ENCODE results near the gene PDE7B. TPM values are rescaled to one million over a fixed set of nuclear protein-coding genes. Genes with fewer than 3 reads are reported as not detected.
"Not testable (repeated sequence)": the region's sequence is repeated elsewhere in the genome, so short reads cannot be mapped to it uniquely, and the experiment has no call there.

Gene PDE7B
- total RNA-seq, 1 experiment from 2014 or later: 27.1 TPM

DNA sequence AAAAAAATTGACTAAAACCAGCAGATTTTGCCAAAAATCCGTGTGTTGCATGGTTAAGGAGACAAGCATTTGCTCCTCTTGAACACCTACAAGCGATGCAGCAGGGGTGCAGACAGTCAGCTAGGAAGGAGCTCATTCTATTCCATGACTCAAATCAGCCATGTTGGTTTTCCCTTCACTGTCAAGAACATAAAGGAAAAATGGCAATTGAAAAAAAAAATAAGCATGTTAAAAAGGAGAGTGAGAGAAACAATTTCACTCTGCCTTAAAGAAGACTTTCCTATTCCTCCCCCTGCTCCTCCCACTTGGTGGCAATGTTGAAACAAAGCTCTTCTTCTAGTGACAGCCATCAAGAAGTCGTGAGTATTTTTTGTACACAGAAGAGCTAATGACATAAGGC lies 283.2 kb downstream of the PDE7B start:
- DNase-seq (ENCODE audit: extremely low read depth, low read depth): no peak

DNA sequence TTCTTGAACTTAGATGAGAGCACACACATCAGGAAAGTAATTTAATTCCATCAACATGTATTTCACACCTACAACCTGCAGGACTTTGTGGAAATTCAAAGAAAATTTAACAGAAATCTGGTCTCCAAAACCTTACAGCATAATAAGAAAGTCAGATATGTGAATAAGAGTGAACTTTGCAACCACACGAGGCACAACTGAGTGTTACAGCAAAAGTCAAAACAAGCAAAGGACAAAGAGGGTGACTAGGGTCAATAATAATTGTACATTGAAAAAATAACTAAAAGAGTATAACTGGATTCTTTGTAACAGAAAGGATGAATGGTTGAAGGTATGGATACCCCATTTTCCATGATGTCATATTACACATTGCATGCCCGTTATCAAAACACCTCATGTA lies 284.8 kb downstream of the PDE7B start:
- DNase-seq (ENCODE audit: extremely low read depth, low read depth): no peak

DNA sequence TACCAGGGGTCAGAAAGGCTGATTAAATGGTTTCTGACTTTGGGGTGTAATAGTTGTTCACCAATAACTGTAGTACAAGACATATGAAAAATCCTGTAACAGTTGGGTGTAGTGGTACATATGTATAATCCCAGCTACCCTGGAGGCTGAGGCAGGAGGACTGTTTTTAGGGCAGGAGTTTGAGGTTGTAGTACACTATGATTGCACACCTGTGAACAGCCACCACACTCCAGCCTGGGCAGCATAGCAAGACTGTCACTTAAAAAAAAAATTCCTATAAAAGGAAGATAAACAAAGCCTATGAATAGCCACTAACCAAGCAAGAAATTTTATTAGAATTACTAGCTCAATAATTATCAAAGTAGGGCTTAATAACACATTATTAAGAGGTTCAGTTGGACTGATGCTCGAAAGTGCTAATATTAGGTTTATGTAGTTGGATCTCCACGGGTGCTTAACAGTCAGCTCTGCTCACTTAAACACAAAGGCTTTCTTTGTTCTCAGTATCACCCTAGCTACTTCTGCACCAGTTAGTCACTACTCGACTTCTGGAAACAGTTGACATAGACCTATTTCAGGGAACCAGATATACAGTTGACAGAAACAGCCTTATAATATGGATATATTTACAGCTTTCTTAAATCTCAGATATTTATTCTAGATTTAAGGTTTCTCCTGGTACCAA lies 285.6 kb downstream of the PDE7B start:
- DNase-seq (ENCODE audit: extremely low read depth, low read depth): no peak

DNA sequence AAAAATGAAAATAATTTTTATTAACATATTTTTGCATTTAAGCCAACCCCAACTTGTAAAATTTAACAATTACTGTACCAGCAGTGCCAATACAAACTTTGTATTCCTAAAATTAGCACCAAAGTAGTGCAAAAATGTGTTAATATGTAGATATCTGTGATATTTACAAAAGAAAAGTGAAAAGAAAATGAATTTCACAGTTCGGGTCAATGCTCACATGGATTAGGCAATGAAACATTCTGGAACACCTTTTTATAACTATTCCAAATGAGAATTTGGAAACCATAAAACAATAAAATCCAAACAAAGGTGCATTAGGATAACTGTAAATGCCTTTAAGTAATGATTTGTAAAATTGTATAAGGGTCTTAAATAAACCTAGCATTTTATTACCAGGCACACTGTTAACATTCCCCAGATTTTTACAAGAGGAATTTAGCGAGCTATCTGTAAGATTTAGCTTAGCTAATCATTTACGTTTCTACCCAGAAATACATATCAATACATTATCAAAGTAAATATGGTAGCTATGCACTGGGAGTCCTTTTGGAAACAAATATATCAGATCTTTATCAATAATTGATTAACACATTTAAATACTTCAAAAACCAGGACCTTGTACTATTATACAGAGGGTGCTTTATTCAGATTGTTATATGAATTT lies 286.4 kb downstream of the PDE7B start:
- DNase-seq (ENCODE audit: extremely low read depth, low read depth): no peak

DNA sequence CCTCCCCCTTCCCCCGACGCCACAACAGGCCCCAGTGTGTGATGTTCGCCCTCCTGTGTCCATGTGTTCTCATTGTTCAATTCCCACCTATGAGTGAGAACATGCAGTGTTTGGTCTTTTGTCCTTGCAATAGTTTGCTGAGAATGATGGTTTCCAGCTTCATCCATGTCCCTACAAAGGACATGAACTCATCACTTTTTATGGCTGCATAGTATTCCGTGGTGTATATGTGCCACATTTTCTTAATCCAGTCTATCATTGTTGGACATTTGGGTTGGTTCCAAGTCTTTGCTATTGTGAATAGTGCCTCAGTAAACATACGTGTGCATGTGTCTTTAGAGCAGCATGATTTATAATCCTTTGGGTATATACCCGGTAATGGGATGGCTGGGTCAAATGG lies 287.6 kb downstream of the PDE7B start:
- not testable (repeated sequence) for DNase-seq (ENCODE audit: extremely low read depth, low read depth)

DNA sequence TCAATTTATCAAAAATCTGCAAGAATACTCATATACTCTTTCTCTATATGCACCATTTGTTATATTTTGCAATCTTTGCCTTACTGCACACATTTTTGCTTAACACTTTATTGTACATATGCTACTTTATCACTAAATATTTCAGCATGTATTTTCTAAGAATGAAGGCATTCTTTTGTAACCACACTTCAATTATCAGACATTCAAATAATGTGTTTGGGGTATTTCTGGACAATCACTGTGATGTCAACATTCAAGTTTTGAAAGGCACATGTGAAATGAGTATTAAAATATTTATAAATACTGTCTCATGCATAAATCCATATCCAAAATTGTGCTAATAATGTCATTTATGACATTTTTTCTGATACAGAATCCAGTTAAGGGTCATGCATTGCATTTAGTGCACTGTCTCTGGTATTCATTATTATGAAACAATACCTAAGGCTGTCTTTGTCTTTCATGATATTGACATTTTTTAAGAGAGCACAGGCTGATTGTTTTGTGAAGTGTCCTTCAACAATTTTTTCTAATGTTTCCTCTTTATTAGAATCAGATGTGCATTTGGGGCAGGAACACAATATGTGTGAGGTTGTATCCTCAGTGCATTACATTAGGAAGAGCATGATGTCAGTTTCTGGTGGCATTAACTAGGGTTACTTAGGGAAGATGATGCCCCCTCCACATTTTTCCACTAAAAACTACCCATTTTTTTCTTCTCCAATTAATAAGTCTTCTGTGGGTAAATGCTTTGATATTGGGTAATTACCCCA lies 292.9 kb downstream of the PDE7B start:
- DNase-seq (ENCODE audit: extremely low read depth, low read depth): no peak

DNA sequence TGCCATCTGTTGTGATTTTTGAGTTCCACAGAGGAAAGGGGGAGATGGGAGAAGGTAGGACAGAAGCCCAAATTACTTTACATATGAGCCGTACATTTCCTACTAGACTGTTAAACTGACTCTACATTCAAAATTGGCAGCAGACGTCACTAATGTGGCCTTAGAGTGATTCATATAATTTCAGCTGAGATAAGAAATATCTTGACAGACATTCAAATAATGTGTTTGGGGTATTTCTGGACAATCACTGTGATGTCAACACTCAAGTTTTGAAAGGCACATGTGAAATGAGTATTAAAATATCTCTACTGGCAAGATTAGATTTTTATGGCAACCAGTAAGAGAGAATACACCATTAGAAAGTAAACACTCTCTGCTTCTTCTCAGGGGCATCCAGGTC lies 294.6 kb downstream of the PDE7B start:
- no peak for DNase-seq (ENCODE audit: extremely low read depth, low read depth)

DNA sequence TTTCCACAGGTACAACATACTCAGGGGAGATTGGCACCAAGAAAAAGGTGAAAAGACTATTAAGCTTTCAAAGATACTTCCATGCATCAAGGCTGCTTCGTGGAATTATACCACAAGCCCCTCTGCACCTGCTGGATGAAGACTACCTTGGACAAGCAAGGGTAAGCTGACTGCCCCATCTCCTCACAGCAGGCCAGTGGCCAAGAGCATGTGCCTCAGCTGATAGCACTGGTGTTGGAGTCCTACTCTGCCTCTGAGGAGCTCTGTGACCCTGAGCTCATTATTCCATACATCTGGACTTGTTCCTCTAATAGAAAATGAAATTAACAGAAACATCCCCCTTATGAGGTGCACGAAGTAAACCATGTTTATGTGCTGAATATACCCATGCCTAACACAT lies 295.8 kb downstream of the PDE7B start:
- no peak for DNase-seq (ENCODE audit: extremely low read depth, low read depth)

DNA sequence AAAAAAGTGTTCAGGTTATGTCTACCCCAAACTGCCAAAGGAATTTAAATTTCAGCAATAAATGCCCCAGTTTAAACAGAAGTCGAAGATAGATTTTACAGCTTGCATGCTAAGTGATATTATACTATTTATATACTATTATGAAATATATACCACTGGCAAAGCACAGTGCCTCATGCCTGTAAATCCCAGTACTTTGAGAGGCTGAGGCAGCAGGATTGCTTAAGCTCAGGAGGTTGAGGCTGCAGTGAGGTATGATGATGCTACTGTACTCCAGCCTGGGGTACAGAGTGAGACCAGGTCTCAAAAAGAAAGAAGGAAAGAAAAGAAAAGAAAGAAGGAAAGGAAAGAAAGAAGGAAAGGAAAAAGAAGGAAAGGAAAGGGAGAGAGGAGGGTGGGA lies 296.6 kb downstream of the PDE7B start:
- no peak for DNase-seq (ENCODE audit: extremely low read depth, low read depth)

DNA sequence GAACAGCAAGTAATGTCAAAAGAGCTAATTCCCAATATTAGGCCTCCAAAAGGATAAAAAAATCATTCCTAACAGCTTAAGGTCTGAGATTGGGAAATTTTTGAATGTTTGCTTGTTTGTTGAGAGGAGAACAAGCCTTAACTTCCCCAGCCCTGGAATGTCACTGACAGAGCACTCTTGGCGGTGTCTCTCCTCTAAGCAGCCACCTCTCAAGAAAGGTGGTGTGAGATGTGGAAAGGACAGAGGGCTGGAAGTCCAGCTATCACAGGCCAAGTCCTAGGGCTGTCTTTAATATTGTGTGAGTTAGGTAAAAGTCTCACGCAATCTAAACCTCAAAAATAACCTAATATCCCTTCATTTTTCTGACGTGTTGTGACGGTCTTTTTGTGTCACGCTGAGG lies 297.0 kb downstream of the PDE7B start:
- no peak for DNase-seq (ENCODE audit: extremely low read depth, low read depth)

DNA sequence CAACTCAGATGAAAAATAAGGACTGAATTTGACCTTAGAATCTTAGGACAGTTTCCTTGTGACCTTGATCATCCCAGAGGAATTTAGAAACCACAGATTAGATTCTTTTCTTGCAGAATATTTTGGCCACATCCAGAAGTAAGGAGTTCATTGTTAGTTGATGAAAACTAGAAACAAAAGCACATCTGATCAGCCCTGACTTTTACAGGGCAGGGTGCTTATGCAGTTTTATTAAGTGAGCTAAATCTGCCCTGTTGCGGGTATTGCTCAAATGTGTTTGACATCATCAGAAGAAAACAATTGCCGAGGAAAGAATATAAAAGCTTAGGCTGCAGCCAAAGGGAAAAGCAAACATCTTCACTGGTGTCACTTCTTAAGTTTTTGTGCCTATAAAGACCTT lies 297.8 kb downstream of the PDE7B start:
- DNase-seq (ENCODE audit: extremely low read depth, low read depth): no peak

DNA sequence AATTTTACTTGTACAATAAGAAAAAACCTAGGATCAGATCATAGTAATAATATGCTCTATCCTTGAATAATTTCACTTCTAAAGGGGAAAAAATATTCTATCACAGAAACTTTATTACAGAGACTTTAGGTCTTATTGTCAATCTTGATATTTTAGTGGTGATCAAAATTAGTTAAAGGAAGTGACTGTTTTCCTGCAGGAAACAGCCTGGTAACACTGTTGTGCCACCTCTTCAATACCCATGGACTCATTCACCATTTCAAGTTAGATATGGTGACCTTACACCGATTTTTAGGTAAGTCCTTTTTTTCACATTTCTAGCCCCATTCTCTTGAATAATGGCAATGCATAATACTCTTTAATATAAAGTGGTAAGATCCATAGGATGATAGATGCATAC lies 299.5 kb downstream of the PDE7B start:
- no peak for DNase-seq (ENCODE audit: extremely low read depth, low read depth)

DNA sequence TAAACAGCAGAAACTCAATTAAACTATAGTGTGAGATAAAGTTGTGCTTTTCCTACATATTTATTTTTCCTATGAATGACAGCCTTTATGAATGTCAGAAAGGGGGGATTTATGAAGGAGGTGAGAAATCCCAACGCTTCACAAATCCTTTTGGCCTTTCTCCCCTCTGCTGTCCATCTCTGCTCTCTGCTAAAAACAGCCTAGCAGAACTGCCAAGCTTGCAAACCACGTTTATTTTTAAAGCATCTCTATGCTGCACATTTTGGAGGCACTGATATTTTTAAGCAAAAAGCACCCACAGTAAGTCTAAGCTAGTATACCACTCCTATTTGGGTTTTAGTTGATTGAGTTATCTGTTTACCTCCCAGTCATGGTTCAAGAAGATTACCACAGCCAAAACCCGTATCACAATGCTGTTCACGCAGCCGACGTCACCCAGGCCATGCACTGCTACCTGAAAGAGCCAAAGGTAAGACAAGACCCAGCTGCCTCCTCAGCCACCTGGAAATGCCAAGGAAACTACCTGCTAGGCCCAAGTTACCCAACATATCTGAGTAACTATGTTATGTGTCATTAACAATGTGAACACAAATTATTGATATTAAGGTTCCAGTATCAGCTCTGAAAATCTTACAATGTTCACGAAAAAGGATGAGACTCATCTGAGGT lies 302.3 kb downstream of the PDE7B start:
- DNase-seq (ENCODE audit: extremely low read depth, low read depth): no peak

DNA sequence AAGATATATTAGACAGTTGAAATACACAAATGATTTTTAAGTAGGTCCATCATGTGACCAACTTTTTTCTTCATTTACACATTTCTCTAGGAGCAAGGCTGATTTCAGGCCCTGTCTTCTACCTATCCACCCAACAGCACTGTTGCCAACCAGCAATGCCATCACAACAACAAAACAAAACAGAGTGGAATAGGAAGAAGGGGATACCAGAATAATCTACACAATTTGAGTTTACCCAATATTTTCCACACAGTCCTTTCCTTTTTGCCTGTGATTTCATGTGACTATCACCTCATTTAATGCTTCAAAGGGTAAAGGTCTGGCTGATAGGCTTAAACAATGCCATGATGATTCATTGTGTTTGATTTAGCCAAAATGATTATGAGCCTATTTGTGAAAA lies 303.7 kb downstream of the PDE7B start:
- DNase-seq (ENCODE audit: extremely low read depth, low read depth): no peak

DNA sequence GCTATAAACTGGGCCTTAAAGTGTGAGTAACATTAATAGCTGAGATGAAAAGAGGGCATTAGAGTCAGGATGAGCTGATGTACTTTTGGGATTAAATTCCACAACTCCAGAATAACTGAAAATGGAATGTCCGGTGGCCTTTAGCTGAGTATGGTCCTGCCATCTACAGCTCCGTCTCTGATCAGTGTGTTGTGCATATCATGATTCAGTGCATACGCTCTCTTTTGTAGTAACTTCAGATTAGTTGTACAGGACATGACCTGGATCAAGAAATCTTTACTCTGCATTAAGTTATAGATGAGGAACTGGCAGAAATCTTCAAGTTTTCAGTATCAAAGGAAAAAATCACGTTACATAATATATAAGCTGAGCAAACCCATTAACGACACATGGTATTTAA lies 306.2 kb downstream of the PDE7B start:
- DNase-seq (ENCODE audit: extremely low read depth, low read depth): no peak

DNA sequence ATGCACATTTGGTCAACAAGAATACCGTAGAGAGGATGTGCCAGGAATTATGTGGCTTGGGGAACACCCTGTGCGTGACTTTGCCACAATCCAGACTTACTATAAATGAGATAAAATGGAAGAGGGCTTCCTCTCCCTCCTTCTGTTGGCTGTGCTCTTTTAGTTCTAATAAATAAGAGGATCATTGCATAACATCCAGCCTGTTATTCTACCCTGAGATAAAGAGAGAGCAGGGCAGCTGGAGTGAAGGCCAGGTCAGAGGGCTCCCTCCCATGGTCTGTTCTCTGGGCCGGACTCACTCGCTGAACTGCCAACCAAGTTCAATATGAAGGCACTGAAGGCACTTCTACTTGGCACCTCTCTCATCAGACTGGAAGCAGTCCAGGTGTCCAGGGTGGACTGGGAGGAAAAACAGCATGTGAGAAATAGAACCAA lies 306.9 kb downstream of the PDE7B start:
- DNase-seq (ENCODE audit: extremely low read depth, low read depth): no peak

DNA sequence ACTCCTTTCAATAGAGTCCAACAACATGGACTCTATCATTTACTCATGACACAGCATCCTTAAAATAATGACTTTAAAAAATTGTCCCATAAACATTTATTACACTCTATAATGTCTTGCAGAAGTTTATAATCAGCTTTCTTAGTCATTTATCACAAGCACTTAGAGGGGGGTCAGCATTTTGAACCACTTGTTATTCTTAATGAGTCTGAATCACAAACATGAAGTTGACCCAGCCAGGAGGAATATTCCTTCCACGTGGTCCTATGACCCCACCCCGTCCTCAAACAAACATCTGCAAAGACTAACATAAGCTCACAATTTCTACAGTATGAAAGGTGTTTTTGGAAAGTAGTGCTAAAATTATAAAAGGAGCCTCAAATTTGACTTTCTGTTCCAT lies 307.5 kb downstream of the PDE7B start:
- DNase-seq (ENCODE audit: extremely low read depth, low read depth): no peak

DNA sequence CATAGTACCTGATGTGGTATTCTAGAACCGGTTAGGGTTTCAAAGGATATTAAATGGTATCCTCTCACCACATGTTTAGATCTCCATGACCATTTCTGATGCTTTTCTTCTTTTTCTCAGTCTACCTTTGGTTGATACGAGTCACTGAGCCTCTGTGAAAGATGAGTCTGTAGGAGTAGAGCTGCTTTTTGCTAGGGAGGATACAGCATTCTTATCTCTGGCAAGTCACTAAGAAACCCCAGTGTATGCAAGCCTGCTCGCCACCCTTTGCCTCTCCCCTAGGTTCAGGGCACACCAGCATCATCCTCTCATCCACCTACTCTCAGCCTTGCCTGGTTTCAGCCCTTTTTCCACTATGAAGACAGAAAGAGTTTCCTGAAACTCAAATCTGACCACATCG lies 308.7 kb downstream of the PDE7B start:
- no peak for DNase-seq (ENCODE audit: extremely low read depth, low read depth)

DNA sequence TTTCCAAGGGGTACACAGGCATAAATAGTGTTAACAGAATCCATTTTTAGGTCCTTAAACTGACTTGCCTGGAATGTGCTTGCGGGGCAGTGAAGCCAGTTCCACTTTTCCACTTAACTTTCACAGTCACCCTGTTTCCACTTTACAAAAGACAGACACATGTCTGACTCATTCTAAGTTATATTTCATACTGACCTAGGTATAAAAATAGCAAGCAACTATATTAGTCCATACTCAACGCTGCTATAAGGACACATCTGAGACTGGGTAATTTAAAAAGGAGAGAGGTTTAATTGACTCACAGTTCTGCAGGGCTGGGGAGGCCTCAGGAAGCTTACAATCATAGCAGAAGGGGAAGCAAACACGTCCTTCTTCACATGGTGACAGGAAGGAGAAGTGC lies 310.4 kb downstream of the PDE7B start:
- no peak for DNase-seq (ENCODE audit: extremely low read depth, low read depth)

DNA sequence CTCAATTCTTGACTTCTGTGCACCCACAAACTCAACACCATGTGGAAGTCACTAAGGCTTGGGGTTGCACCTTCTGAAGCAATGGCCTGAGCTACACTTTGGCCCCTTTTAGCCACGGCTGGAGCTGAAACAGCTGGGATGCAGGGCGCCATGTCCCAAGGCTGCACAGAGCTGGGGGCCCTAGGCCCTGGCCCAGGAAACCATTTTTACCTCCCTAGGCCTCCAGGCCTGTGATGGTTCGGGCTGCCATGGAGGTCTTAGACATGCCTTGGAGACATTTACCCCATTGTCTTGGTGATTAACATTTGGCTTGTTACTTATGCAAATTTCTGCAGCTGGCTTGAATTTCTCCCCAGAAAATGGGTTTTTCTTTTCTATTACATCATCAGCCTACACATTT lies 311.8 kb downstream of the PDE7B start:
- DNase-seq (ENCODE audit: extremely low read depth, low read depth): no peak

DNA sequence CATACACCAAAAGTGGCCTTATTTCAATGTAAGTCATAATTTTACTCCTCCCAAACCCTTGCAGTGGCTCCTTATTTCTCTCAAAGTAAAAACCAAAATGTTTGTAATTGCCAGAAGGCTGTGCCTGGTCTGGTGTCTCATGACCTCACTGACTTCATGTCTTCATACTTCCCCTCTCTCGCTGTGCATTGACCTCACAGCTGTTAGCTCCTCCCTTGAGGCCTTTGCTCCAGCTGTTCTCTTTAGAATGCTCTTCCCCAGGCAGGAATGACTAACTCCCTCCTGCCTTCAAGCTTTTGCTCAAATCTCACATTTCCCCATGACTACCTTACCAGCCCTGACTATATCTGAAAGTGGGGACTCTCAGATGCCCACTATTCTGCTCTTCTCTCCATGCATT lies 315.3 kb downstream of the PDE7B start:
- DNase-seq (ENCODE audit: extremely low read depth, low read depth): no peak
